Measurements from ENCODE around the gene LCN1.

The LCN1 gene

GRCh38 chr9:135574331-135574730 lies 53.1 kb downstream of the LCN1 start:
- no peak for FAIRE-seq

- FAIRE-seq: no peak
Measured at GRCh38 chr9:135574943-135575342, 53.7 kb downstream of the LCN1 start.
